K562 (cell line): ENCODE measurements around the gene FOXL2NB. TPM values are rescaled to one million over a fixed set of nuclear protein-coding genes. Genes with fewer than 3 reads are reported as not detected.

Experiments
- ATAC-seq: fragments of 200-7000 bp; cut with Tn5 transposase; 3 replicates; pipeline ENCODE4 v1.9.1; 2020; ENCODE audit warnings: moderate library complexity
- BruUV-seq: library from RNA; stranded (reverse); fragments of 400-500 nt; replicated peaks from 2 replicates; lab custom pipeline; 2021; lab: Mats Ljungman, UMichigan
- CTCF ChIA-PET: fragments of 300-600 bp; formaldehyde crosslinking; extraction: SDS; loops from one replicate; lab custom pipeline; 2021; ENCODE audit warnings: low intra/inter-chr PET ratio; lab: Yijun Ruan, JAX
- POLR2A ChIA-PET: fragments of 300-600, 350-650 bp; sonication (Branson Sonifier 250); formaldehyde crosslinking; extraction: SDS; loops from one replicate; lab custom pipeline; 2021; ENCODE audit warnings: antibody characterized with exemption, inconsistent platforms; lab: Yijun Ruan, JAX
- DNase-seq, 4 experiments: peaks; one replicate each; pipeline versions ENCODE4 v3.0.0 to v3.0.0-alpha.2; 2011 to 2018; ENCODE audit warnings: low spot score in 3 of 4, mixed read lengths in 3 of 4; ENCODE audit errors: extremely low read depth in 1 of 4
- FAIRE-seq: peaks from 2 replicates; lab custom pipeline; 2011; peaks lifted over from hg19 to GRCh38; lab: Jason Lieb, UNC
- H2AFZ ChIP-seq: 2 replicates; pipeline ENCODE4 v1.6.0; 2011; ENCODE audit warnings: low read depth, low read length, control low read depth, inconsistent platforms
- H3K27ac ChIP-seq: fragments of 200-600 bp; 3 replicates; pipeline ENCODE4 v1.8.0; 2011; ENCODE audit warnings: low read depth, mild to moderate bottlenecking, control low read depth, inconsistent platforms, low read length, moderate library complexity, mixed read lengths; ENCODE audit errors: extremely low read depth
- H3K27me3 ChIP-seq, 2 experiments: fragments of 300-600 bp in 1 of 2; 2 replicates in 1 of 2; 3 replicates in 1 of 2; pipeline versions ENCODE4 v1.6.0 to v1.8.0; 2011; ENCODE audit warnings: inconsistent platforms in 2 of 2, low read length in 2 of 2, mild to moderate bottlenecking in 1 of 2, mixed read lengths in 1 of 2, moderate library complexity in 1 of 2; ENCODE audit not compliant: control insufficient read depth in 2 of 2, insufficient read depth in 2 of 2
- H3K36me3 ChIP-seq: fragments of 300-600 bp; 3 replicates; pipeline ENCODE4 v1.8.0; 2011; ENCODE audit warnings: mild to moderate bottlenecking, low read length, inconsistent platforms; ENCODE audit not compliant: control insufficient read depth, insufficient read depth
- H3K4me1 ChIP-seq, 2 experiments: fragments of 200-600 bp in 1 of 2; replicated peaks in 1 of 2; 2 replicates in 1 of 2; 3 replicates in 1 of 2; pipeline versions ENCODE4 v1.5.1 to v1.8.0; 2011; ENCODE audit warnings: inconsistent platforms in 2 of 2, low read length in 2 of 2, mild to moderate bottlenecking in 1 of 2, mixed read lengths in 1 of 2, moderate library complexity in 1 of 2; ENCODE audit not compliant: control insufficient read depth in 2 of 2, insufficient read depth in 2 of 2
- H3K4me2 ChIP-seq: 2 replicates; pipeline ENCODE4 v1.6.1; 2011; ENCODE audit warnings: low read length, control low read depth, inconsistent platforms, mixed read lengths; ENCODE audit not compliant: insufficient read depth
- H3K4me3 ChIP-seq: fragments of 200-600 bp; sonication (generic), shearing (Covaris generic); 2 replicates; pipeline ENCODE4 v1.5.1; 2016; ENCODE audit warnings: control low read depth, inconsistent platforms
- H3K79me2 ChIP-seq: fragments of 200-600 bp; 3 replicates; pipeline ENCODE4 v1.8.0; 2011; ENCODE audit warnings: low read length, inconsistent platforms; ENCODE audit not compliant: control insufficient read depth, insufficient read depth
- H3K9ac ChIP-seq, 2 experiments: 2 replicates each; pipeline versions ENCODE4 v1.6.0 to v1.6.1; 2011; ENCODE audit warnings: low read depth in 2 of 2, low read length in 2 of 2, control low read depth in 1 of 2, inconsistent platforms in 1 of 2, mild to moderate bottlenecking in 1 of 2, mixed read lengths in 1 of 2; ENCODE audit not compliant: insufficient read depth in 1 of 2
- H3K9me1 ChIP-seq: one replicate; pipeline ENCODE4 v1.6.0; 2011; ENCODE audit warnings: inconsistent platforms, mild to moderate bottlenecking, low read length, moderate library complexity; ENCODE audit not compliant: control insufficient read depth, insufficient read depth
- H3K9me3 ChIP-seq: replicated peaks from 2 replicates; pipeline ENCODE4 v1.5.1; 2011; ENCODE audit warnings: low read depth, low read length, inconsistent platforms; ENCODE audit not compliant: control insufficient read depth, insufficient read depth
- H4K20me1 ChIP-seq: replicated peaks from 2 replicates; pipeline ENCODE4 v1.6.1; 2011; ENCODE audit warnings: low read length, inconsistent platforms, mixed read lengths; ENCODE audit not compliant: control insufficient read depth, insufficient read depth
- ARID2 ChIP-seq: fragments of 450-650 bp; IDR thresholded peaks from 2 replicates; pipeline ENCODE4 v1.6.1; 2017; ENCODE audit warnings: antibody characterized with exemption, mild to moderate bottlenecking
- BCLAF1 ChIP-seq, 2 experiments: fragments of 450-650 bp in 1 of 2; IDR thresholded peaks; 2 replicates each; pipeline ENCODE4 v1.6.1; 2011 to 2017; ENCODE audit warnings: low read depth in 2 of 2, antibody characterized with exemption in 1 of 2, borderline replicate concordance in 1 of 2, low read length in 1 of 2, mild to moderate bottlenecking in 1 of 2, mixed read lengths in 1 of 2; ENCODE audit not compliant: control insufficient read depth in 1 of 2
- CCAR2 ChIP-seq: fragments of 200-400 bp; formaldehyde crosslinking; IDR thresholded peaks from 2 replicates; pipeline ENCODE4 v1.6.1; 2017; ENCODE audit warnings: mild to moderate bottlenecking, low read depth, low read length
- ESRRA ChIP-seq: fragments of 450-650 bp; IDR thresholded peaks from 2 replicates; pipeline ENCODE4 v1.6.1; 2014; ENCODE audit warnings: low read depth, mild to moderate bottlenecking, moderate library complexity, borderline replicate concordance
- MBD2 ChIP-seq: sonication (generic); IDR thresholded peaks from 2 replicates; pipeline ENCODE4 v1.6.1; 2016; ENCODE audit warnings: low read depth, borderline replicate concordance
- NFRKB ChIP-seq: fragments of 450-650 bp; IDR thresholded peaks from 2 replicates; pipeline ENCODE4 v1.6.1; 2016; ENCODE audit warnings: low read depth
- PRMT5 ChIP-seq: sonication (generic); formaldehyde crosslinking; IDR thresholded peaks from 2 replicates; pipeline ENCODE4 v1.5.0; 2020; ENCODE audit warnings: missing genetic modification reagents
- THRB ChIP-seq: fragments of 450-650 bp; formaldehyde crosslinking; conservative IDR thresholded peaks from 2 replicates; pipeline ENCODE4 v1.4.0; 2022; ENCODE audit warnings: mild to moderate bottlenecking, missing genetic modification characterization
- XRCC5 ChIP-seq: fragments of 200-400 bp; formaldehyde crosslinking; IDR thresholded peaks from 2 replicates; pipeline ENCODE4 v1.6.1; 2017; ENCODE audit warnings: low read depth, mild to moderate bottlenecking, low read length
- ZNF395 ChIP-seq: fragments of 200-800 bp; sonication (Bioruptor generic); IDR thresholded peaks from 2 replicates; pipeline ENCODE4 v1.6.1; 2017; ENCODE audit warnings: missing genetic modification characterization, missing compliant biosample characterization
- ZNF57 ChIP-seq: fragments of 450-650 bp; formaldehyde crosslinking; IDR thresholded peaks from 2 replicates; pipeline ENCODE4 v1.4.0; 2020; ENCODE audit warnings: mild to moderate bottlenecking, moderate library complexity
- WGBS: fragments of 100-300 bp; shearing (Covaris generic); methylation state at CpG from one replicate; pipeline ENCODE4 v1.1.6; 2016; ENCODE audit warnings: low coverage, mixed read lengths; ENCODE audit not compliant: insufficient coverage; ENCODE audit errors: missing lambda C conversion rate; 5-methylcytosine and 5-hydroxymethylcytosine counted together
- in situ Hi-C: fragments of 300-500 bp; cut with MboI; formaldehyde crosslinking; loops from 4 replicates; pipeline ENCODE4 v1.15.0; 2018; ENCODE audit warnings: inconsistent platforms, mixed read lengths
- intact Hi-C: fragments of 100-400 bp; cut with micrococcal nuclease; formaldehyde crosslinking; loops from 2 replicates; pipeline ENCODE4 v1.14.2; 2022
- polyA plus RNA-seq, 8 experiments: library from polyadenylated mRNA; depleted of rRNA in 4 of 8; stranded (reverse) in 5 of 8; unstranded in 3 of 8; fragments of >200 nt; fragmentation: Nextera tagmentation in 2 of 8; fragmentation: Illumina TruSeq in 1 of 8; extraction: Ambion mirVana in 2 of 8; extraction: Trizol in 1 of 8; gene quantifications; 2 replicates each; pipeline versions ENCODE4 v1.2.1 to v1.2.3, GENCODE V29; 2011 to 2014; ENCODE audit warnings: inconsistent platforms in 1 of 8, missing spikeins in 1 of 8
- total RNA-seq, 7 experiments: library from RNA; depleted of rRNA in 6 of 7; stranded (reverse); fragments of >200 nt in 6 of 7; fragmentation: Illumina TruSeq in 2 of 7; extraction: Trizol in 2 of 7; gene quantifications; 2 replicates each; pipeline versions ENCODE4 v1.2.1 to v1.2.3, GENCODE V29; 2011 to 2021; ENCODE audit warnings: low replicate concordance in 1 of 7

FOXL2NB gene
- total and polyA plus RNA-seq, 9 of the 15 experiments (the other 6 are each of a cell fraction or from before 2014, with no cell fraction given): 0.71 to 17.4 (median 9.0) TPM

GRCh38 chr3:138985932-138986331 lies 38.9 kb downstream of the FOXL2NB start:
- Histone ChIP-seq H3K27me3 (peaks cover 0 to 17% of the 10 kb centered on the region in 2 experiments; a peak in 2 of 5 replicates), H4K20me1 (no peaks in the 10 kb centered on the region), H3K79me2 (no peaks in the 10 kb centered on the region), H3K4me1 (no peaks in the 10 kb centered on the region), H3K27ac (no peak overlapping the region), H3K4me2 (no peak overlapping the region), H3K36me3 (no peaks in the 10 kb centered on the region), H3K4me3 (no peak overlapping the region), H3K9me1 (no peaks in the 10 kb centered on the region), H3K9me3 (no peaks in the 10 kb centered on the region), H3K9ac (no peak overlapping the region), H2AFZ (no peak overlapping the region)
- no TSS peak for BruUV-seq
- WGBS: 2% methylated on average over 4 of the region's 4 CpGs
- intact Hi-C loops (no loop called here), in situ Hi-C loops (no loop called here)
- ATAC-seq (no peak), DNase-seq (peak in 1 of 4 experiments; percentile 1), FAIRE-seq (no peak)
- TF ChIP-seq THRB (CRISPR knock-in tag) (no peak), NFRKB (no peak), ARID2 (no peak), ESRRA (no peak), XRCC5 (no peak), CCAR2 (no peak), BCLAF1 (IDR thresholded peaks at IDR 0.05; ENCODE audit: borderline replicate concordance in 1 of 2, control insufficient read depth in 1 of 2, low read depth in 2 of 2, low read length in 1 of 2) (no peak), ZNF57 (CRISPR knock-in tag) (no peak), PRMT5 (CRISPR knock-in tag) (no peak), ZNF395 (CRISPR knock-in tag) (no peak), MBD2 (no peak)
- ChIA-PET POLR2A (interaction anchor here (1.2 kb wide), 1 partner anchor 13 kb away, joined by 5 read pairs; no protein-coding TSS in a partner anchor), CTCF (no interaction called here)
